Testis (tissue), 2 donors: Measurements from ENCODE around the gene ZNF618.

Experiments
- CTCF ChIP-seq, 3 experiments: fragments of 450-650 bp in 2 of 3; fragments of 200-600 bp in 1 of 3; sonication (generic) in 1 of 3; IDR thresholded peaks; one replicate each; pipeline ENCODE4 v1.5.1; 2016 to 2019; ENCODE audit warnings: antibody characterized with exemption in 3 of 3, mild to moderate bottlenecking in 2 of 3, moderate library complexity in 1 of 3
- POLR2A ChIP-seq: fragments of 450-650 bp; IDR thresholded peaks from one replicate; pipeline ENCODE4 v1.6.1; 2017; ENCODE audit warnings: antibody characterized with exemption, mild to moderate bottlenecking, moderate library complexity

- TF ChIP-seq CTCF (IDR thresholded peaks at IDR 0.05) (no peak), POLR2A (no peak)
These were observed 222.2 kb downstream of the ZNF618 start for GRCh38 chr9:114098021-114098935.
